Measurements from ENCODE around the gene SLC4A4. TPM values are rescaled to one million over a fixed set of nuclear protein-coding genes. Genes with fewer than 3 reads are reported as not detected.

SLC4A4 gene
- total RNA-seq, 1 donor from 2014 or later, result 3.2 TPM

DNA sequence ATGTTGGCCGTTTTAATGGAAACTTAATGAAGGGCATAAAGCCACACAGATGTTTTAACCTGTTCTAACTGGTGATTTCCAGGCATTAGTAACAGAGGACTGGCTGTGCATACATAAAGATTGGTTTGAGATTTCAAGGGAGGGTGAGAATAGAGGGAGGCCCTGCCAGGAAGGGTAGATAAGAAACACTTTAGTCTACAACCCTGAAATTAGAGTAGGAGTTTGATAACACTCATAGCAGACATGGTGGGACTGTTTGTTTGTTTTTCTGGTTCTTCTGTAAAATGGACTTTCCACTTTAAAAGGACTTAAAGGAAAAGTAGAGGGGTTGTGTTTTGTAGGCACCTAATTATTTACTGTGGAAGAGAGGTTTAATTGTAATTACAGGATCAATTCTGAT lies 16.2 kb downstream of the SLC4A4 start:
- H3K4me1 ChIP-seq, result no peaks in the 10 kb centered on the region
- no peaks in the 10 kb centered on the region for H3K36me3 ChIP-seq
- H3K4me3 ChIP-seq, result no peak overlapping the region
- H3K27me3 ChIP-seq, result no peaks in the 10 kb centered on the region
- TF ChIP-seq POLR2A (IDR thresholded peaks at IDR 0.05) (no peak), POLR2AphosphoS5 (IDR thresholded peaks at IDR 0.05; ENCODE audit: insufficient read depth in 1 of 2, low read depth in 1 of 2) (no peak)
- TF ChIP-seq, protein P1, sequence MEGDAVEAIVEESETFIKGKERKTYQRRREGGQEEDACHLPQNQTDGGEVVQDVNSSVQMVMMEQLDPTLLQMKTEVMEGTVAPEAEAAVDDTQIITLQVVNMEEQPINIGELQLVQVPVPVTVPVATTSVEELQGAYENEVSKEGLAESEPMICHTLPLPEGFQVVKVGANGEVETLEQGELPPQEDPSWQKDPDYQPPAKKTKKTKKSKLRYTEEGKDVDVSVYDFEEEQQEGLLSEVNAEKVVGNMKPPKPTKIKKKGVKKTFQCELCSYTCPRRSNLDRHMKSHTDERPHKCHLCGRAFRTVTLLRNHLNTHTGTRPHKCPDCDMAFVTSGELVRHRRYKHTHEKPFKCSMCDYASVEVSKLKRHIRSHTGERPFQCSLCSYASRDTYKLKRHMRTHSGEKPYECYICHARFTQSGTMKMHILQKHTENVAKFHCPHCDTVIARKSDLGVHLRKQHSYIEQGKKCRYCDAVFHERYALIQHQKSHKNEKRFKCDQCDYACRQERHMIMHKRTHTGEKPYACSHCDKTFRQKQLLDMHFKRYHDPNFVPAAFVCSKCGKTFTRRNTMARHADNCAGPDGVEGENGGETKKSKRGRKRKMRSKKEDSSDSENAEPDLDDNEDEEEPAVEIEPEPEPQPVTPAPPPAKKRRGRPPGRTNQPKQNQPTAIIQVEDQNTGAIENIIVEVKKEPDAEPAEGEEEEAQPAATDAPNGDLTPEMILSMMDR (IDR thresholded peaks at IDR 0.05), result no peak
- DNase-seq (ENCODE audit: extremely low spot score in 2 of 2), result no peak
- no peaks in the 10 kb centered on the region for H3K9me3 ChIP-seq
- intact Hi-C loops (cut with DNase I), result no loop called here
- H3K27ac ChIP-seq, result no peak overlapping the region

DNA sequence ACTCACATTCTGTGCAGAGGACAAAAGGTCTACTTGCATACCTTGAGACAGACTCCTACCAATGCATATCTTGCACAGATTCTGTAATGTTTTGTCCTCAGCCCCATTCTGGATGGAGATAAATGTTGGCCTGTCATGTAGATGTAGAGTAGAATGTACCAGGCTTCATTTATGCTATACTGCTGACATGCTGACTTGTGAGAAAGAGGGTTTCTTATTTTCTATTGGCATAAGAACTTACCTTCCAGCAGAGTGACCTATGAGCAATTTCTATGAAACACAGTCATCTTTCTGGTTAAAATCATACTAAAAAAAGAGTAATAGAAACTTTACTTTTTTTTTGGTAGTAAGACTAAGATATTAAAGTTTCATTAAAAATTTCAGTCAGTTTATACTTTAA lies 17.2 kb downstream of the SLC4A4 start:
- H3K27me3 ChIP-seq, result no peaks in the 10 kb centered on the region
- H3K9me3 ChIP-seq, result no peaks in the 10 kb centered on the region
- intact Hi-C loops (cut with DNase I), result no loop called here
- no peaks in the 10 kb centered on the region for H3K36me3 ChIP-seq
- H3K4me3 ChIP-seq, result no peak overlapping the region
- H3K4me1 ChIP-seq, result no peaks in the 10 kb centered on the region
- no peak overlapping the region for H3K27ac ChIP-seq
- TF ChIP-seq, protein P1 (IDR thresholded peaks at IDR 0.05), result no peak
- TF ChIP-seq POLR2AphosphoS5 (IDR thresholded peaks at IDR 0.05; ENCODE audit: insufficient read depth in 1 of 2, low read depth in 1 of 2) (no peak), POLR2A (IDR thresholded peaks at IDR 0.05) (no peak)
- no peak for DNase-seq (ENCODE audit: extremely low spot score in 2 of 2)

DNA sequence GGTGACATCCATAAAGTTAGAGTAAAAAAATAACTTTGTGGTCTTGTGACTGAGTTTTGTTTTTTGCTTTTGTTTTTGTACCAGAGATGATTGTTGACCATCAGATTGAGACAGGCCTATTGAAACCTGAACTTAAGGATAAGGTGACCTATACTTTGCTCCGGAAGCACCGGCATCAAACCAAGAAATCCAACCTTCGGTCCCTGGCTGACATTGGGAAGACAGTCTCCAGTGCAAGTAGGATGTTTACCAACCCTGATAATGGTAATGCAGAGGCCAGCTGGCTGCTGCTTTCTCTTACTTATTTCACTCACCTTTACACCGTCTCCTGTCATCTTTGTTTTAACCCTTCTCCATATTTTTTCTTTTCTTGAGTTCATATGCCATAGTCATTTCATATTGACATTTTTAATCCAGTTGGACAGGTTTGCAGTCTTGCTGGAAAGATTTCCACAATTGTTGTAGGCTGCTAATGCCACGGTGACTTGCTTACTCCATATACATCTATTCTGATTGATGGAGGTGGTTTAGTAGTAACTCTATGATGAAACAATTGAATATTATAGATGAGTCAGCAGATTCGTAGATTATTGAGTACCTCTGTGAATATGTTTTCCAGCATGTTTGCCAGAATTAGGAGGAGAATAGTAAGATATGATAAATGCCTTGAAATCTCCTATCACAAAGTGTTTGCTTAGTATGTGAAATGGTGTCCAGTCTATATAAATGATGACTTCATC lies 18.3 kb downstream of the SLC4A4 start:
- Histone ChIP-seq H3K36me3 (no peaks in the 10 kb centered on the region), H3K9me3 (no peaks in the 10 kb centered on the region), H3K27me3 (no peaks in the 10 kb centered on the region), H3K4me3 (no peak overlapping the region), H3K4me1 (no peaks in the 10 kb centered on the region), H3K27ac (no peak overlapping the region)
- intact Hi-C loops (cut with DNase I), result no loop called here
- TF ChIP-seq POLR2A (IDR thresholded peaks at IDR 0.05) (no peak), POLR2AphosphoS5 (IDR thresholded peaks at IDR 0.05; ENCODE audit: insufficient read depth in 1 of 2, low read depth in 1 of 2) (no peak)
- no peak for DNase-seq (ENCODE audit: extremely low spot score in 2 of 2)

DNA sequence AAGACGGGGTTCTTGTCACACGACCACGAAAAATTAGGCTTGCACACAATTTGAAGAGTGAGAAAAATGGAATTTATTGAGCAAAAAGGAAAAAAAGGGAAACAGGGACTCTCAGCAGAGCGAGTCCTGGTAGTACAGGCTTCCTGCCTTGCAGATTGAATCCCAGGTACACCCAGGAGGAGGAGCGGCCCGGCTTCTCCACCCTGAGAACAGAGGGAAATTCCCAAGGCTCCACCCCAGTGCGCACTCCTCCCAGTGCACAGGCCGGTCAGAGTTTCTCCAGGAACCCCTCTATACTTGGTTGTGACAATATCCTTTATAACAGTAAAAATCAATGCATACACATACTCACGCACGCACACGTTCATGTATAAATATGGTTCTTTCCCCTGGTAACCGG lies 22.0 kb downstream of the SLC4A4 start:
- H3K36me3 ChIP-seq, result no peaks in the 10 kb centered on the region
- TF ChIP-seq POLR2AphosphoS5 (IDR thresholded peaks at IDR 0.05; ENCODE audit: insufficient read depth in 1 of 2, low read depth in 1 of 2), result no peak
- TF ChIP-seq, protein P1 (IDR thresholded peaks at IDR 0.05), result no peak
- no peak for TF ChIP-seq POLR2A (IDR thresholded peaks at IDR 0.05)
- no peak overlapping the region for H3K4me3 ChIP-seq
- H3K4me1 ChIP-seq, result no peaks in the 10 kb centered on the region
- DNase-seq (ENCODE audit: extremely low spot score in 2 of 2), result no peak
- intact Hi-C loops (cut with DNase I), result no loop called here
- no peaks in the 10 kb centered on the region for H3K27me3 ChIP-seq
- H3K9me3 ChIP-seq, result no peaks in the 10 kb centered on the region
- H3K27ac ChIP-seq, result no peak overlapping the region

DNA sequence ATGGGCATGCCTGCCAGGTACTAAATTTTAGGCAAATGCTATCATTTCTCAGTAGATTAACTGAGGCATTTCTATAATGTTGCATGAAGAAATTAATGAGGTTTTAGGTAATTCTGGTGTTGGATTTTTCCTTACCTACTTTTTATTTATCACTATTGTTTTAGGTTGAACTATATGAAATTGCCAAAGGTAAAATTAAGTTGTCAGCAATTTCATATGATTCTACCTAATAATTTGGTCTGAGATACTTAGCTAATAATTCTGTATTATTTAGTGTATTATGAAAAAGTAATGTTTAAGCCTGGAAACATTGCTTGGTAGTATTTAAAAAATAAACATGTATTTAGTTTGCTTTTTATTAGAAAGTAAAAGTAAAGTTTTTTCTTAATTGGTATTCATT lies 22.7 kb downstream of the SLC4A4 start:
- TF ChIP-seq POLR2AphosphoS5 (IDR thresholded peaks at IDR 0.05; ENCODE audit: insufficient read depth in 1 of 2, low read depth in 1 of 2), result no peak
- Histone ChIP-seq H3K27me3 (no peaks in the 10 kb centered on the region), H3K4me1 (no peaks in the 10 kb centered on the region), H3K36me3 (no peaks in the 10 kb centered on the region), H3K27ac (no peak overlapping the region), H3K4me3 (no peak overlapping the region), H3K9me3 (no peaks in the 10 kb centered on the region)
- intact Hi-C loops (cut with DNase I), result no loop called here
- DNase-seq (ENCODE audit: extremely low spot score in 2 of 2), result no peak

DNA sequence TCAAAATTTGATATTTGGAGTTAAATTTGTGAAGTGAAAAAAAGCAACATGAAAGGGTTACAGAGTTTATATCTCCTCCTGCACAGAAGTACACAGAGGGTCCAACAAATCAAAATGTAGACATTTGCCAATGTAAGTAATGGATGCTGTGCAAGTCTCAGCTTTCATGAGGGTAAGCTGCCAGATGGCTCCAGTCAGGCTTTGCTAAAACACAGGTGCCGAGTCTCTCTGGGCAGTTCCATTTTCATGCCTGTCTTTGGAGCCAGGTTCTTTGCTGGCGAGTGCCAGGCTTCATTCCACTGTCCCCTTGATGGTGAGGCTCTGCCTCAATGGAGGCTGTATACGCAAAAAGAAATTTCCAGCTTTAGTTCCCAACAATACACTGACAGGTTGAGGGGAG lies 27.9 kb downstream of the SLC4A4 start:
- TF ChIP-seq POLR2A (IDR thresholded peaks at IDR 0.05), result no peak
- TF ChIP-seq POLR2AphosphoS5 (IDR thresholded peaks at IDR 0.05; ENCODE audit: insufficient read depth in 1 of 2, low read depth in 1 of 2), result no peak
- Histone ChIP-seq H3K27me3 (no peaks in the 10 kb centered on the region), H3K36me3 (no peaks in the 10 kb centered on the region), H3K4me1 (no peaks in the 10 kb centered on the region), H3K9me3 (no peaks in the 10 kb centered on the region), H3K27ac (no peak overlapping the region), H3K4me3 (no peak overlapping the region)
- no peak for DNase-seq (ENCODE audit: extremely low spot score in 2 of 2)
- intact Hi-C loops (cut with DNase I), result no loop called here

Data from vagina (tissue), 2 donors.